Measurements from ENCODE around the gene RIPK1. TPM values are rescaled to one million over a fixed set of nuclear protein-coding genes. Genes with fewer than 3 reads are reported as not detected.

RIPK1 gene
- total and polyA plus RNA-seq, 2 of the 8 experiments (the other 6 are each of a cell fraction or from before 2014, with no cell fraction given), result 5.9 to 22.9 TPM

DNA sequence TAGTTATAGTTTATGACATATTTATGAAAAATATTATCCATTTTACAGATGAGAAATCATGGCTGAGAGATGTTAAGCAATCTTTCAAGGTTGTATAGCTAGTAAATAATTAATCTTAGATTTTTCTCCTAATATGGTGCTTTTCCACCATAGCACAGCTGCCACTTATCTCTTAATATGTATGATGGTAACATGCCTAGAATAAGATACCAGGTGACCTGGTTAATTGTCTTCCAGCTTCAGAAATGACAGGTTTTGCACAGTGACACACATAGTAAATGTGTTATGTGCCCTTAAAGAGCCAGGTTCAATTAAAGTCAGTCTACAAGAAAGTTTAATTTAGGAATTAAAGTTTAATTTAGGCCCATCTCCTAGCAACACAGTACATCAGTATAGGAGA is 74.2 kb downstream of the RIPK1 start (continued):
- no peak for TF ChIP-seq PHF8 (conservative IDR thresholded peaks at IDR 0.05; ENCODE audit: low read depth, low read length)
- no peak for TF ChIP-seq POLR2AphosphoS5 (IDR thresholded peaks at IDR 0.05; ENCODE audit: low read depth, low read length)
- no peak for TF ChIP-seq EZH2 (IDR thresholded peaks at IDR 0.05; ENCODE audit: low read depth, low read length, severe bottlenecking)
